NCI-H2227 (cell line): ENCODE data around the gene SHROOM3.
A peak's percentile ranks its signal among the peaks of the same experiment; 100 is the strongest.
"Not testable (repeated sequence)": the region's sequence is repeated elsewhere in the genome, so short reads cannot be mapped to it uniquely, and the experiment has no call there.

Source experiments
- DNase-seq: peaks from one replicate; lab custom pipeline; 2025; ENCODE audit not compliant: unreplicated experiment; lab: John Stamatoyannopoulos, UW

SHROOM3 gene

DNA sequence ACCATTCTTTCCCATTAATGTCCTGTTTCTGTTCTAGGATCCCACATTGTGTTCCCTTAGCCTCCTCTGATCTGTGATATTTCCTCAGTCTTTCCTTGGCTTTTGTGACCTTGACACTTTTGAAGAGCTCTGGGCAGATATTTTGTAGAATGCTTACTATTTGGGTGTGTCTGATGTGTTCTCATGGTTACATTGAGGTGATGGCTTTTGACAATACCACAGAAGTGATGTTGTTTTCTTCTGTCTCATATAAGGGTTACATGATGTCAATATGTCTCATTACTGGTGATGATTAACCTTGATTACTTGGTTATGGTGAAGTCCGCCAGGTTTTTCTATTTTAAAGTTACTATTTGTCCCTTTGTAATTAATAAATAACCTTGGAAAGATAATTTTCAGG lies 279.2 kb downstream of the SHROOM3 start:
- DNase-seq, result no peak

DNA sequence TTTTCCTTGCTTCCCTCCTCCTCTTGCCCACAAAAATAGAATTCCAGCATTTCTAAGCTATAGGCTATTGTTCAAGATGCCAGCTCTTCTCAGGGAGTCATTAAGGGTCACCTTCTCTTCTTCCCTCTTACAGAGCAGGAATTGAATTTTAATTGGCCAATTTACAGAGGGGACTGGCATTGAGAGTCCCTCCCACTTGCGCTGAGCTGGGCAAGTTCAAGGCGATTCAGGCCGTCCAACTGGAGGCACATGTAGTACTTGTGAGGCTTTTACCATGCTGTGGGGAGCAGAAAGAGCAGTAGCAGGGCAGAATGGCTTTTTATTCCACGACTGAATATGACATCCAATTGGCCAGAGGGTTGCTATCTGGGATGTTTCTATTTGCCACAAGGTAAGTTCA lies 281.0 kb downstream of the SHROOM3 start:
- DNase-seq, result peak; percentile 60

DNA sequence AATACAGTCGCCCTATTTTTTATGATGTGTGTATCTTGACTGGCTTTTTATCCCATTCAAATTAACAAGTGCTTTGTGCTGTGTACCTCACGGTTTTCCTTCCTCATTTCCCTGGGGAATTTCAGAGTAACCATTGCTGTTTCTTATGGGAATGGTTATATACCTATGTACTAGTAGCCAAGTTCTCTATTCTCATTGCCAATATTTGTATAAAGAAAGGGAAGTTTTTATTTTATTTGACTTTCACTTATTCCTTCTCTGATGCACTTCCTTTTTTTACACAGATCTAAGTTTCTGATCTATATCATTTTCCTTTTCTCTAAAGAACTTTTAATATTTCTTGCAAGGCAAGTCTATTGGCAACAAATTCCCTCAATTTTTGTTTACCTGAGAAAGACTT lies 281.6 kb downstream of the SHROOM3 start:
- DNase-seq, result no peak

DNA sequence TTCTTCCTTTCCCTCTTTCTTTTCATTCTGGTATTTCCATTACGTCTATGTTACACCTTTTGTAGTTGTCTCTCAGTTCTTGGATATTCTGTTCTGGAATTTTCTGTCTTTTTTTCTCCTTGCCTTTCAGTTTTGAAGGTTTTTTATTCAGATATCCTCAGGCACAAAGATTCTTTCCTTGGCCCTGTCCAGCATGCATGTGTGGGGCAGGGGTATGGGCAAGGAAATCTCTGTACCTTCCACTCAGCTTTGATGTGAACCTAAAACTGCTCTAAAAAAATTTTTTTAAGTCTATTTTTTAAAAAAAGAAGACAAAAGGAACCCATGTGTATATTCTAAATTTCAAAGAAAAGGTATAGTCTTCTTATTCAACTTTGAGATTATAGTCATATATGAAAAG lies 282.4 kb downstream of the SHROOM3 start:
- DNase-seq, result no peak

DNA sequence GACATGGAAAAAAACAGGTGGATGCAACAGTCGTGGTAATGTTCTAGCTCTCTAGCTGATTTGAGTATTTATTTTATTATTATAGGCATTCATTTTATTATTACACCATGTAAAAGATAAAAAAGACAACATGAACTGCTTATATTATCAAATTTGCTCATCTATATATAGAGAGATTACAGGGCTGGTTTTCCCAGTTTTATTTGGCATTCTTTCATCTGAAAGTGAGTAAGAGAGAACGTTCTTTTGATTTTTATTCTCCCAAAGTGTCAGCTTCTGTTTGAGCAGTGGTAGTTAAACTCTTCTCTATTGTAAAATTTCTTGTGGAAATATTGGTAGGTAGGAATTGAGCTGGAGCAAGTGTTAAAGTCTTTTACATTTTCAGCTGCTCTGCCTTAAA lies 283.0 kb downstream of the SHROOM3 start:
- DNase-seq, result no peak

DNA sequence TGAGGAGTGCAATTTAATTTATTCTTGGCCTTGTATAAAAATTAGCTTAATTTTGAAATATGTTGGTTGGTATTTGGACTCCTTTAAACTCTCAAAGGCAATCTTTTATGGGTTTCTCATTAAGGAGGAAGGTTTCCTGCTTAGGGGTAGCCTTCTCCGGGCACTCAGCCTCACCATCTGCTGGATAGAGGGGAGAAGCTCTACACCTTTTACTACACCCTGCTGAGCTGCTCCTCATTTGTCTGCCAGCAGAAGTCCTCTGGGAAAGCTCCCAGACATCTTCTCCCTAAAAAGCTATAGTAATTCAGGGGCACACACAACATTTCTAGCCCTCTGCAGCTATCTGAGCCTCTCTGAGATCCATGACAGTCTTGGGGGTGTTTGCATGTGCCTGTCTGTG lies 283.8 kb downstream of the SHROOM3 start:
- no peak for DNase-seq

DNA sequence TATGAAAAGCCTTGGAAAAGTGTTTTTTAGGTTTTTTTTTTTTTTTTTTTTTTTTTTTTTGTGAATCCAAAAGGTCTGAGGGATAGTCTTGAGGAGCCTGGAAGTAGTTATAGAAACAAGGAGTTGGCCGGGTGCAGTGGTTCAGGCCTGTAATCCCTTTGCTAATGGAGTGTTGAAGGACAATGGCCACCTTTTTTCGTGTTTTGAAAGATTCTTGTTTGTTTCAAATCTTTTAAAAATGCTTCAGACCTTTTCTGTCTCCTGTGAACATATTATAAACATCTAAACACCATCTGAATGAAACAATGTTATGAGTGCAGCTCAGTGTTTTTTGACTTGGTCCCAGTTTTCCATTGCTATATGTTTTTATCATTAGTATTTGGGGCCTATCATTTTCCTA lies 285.1 kb downstream of the SHROOM3 start:
- no peak for DNase-seq

DNA sequence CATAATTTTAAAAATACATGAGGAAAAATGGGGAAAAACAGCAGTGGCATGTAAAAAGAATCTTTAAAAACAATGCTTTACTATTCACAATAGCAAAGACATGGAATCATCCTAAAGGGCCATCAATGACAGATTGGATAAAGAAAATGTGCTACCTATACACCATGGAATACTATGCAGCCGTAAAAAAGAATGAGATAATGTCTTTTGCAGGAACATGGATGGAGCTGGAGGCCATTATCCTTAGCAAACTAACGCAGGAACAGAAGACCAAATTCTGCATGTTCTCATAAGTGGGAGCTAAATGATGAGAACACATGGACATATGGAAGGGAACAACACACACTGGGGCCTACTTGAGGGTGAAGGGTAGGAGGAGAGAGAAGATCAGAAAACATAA lies 287.1 kb downstream of the SHROOM3 start:
- not testable (repeated sequence) for DNase-seq

DNA sequence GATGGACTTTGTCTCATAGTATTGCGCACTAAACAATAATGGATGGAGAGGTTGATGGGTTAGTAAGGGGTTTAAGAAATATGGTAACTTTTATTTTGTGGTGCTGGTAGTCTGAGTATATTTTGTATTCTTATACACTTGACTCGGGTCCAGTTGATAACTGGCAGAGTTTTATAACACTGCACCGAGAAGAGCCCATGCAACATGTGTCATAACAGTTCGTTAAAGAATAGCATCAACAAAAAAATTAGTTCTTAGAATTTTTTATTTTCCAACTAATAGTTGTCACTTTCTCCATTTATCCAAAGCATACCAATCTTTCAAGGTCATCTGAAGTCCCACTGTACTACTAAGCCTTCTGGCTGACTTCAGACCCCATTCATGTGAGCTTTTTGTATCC lies 287.8 kb downstream of the SHROOM3 start:
- DNase-seq, result no peak

DNA sequence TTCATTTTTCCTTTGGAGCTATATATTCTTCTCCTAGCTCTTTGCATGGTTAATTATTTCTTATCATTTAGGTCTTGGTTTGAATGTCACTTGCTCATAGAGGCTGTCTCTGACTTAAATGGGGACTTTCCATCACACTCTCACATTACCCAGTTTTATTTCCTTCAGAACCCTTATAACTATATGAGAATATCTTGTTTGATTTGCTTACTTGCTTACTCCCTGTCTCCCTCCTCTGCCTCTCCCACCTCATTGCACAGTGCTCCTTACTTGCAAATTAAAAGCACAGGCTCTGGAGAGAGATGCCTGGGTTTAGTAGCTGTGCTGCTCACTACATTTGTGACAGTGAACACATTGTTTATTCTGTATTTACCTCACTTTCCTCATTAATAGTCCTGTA lies 288.3 kb downstream of the SHROOM3 start:
- no peak for DNase-seq

DNA sequence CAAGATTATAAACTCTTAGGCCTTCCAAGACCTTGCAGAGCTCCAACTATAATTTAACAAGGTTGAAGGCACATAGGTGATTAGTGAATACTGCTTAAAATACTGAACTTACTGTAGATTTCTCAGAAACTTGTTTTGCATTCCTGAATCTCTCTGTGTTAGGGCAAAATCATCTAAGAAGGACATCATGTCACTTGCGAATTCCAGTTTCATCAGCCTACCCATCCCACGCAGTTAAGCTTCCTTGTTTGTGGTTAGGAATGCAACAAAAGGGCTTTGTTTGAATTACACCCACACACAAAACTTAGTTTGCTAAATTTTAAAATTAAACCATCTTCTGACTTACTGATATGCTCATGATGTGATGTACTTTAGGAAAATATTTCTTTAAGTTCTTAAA lies 288.9 kb downstream of the SHROOM3 start:
- DNase-seq, result no peak

DNA sequence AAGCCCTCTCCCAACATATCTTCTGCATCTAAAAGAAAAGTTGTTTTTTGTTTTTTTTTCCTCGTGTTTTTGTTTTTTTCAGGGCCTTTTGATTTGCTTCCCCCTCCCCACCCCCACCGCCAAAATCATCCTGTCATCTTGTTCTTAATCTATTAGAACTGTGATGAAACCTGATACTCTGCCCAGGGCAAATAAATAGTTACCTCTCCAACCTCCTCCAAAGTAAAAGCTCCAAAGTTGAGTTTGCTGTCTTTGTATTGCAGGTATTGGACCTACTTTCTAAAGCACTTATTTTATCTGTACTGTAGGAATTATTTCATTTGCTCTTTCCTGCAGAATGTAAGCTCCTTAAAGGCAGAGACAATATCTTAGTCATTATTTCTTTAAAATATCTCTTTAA lies 290.0 kb downstream of the SHROOM3 start:
- DNase-seq, result no peak

DNA sequence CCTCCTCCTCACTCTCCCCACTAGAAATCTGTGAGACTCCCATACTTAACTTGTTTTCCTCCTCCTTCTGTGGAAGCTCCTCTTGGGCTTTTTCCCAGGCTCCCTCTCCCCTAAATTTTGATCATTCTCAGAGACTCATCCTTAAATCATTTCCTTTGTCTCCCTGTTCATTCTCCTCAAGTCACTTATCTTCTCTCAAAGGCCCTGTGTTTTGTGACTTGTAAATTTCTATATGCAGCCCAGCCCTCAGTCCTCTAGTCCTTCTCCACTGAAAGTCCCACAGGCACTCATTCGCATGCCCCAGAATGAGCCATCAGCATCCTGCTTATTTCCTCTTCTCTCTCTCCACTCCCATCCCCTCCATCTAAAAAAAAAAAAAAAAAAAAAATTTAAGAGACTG lies 291.1 kb downstream of the SHROOM3 start:
- DNase-seq, result no peak

DNA sequence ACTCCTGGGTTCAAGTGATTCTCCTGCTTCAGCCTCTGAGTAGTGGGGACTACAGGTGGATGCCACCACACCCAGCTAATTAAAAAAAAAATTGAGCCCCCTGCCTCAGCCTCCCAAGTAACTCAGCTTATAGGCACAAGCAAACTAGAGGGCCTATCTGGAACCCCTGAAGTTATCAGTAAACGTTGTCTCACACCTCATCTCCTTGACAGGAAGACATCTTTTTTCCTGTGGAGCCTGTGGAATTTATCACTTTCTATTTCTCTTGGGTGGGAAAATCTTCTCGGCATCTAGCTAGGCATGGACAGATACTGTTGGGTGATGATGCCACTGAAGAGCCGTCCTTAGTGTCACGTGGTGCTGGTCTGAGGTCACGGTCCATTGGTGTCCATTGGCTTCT lies 291.6 kb downstream of the SHROOM3 start:
- no peak for DNase-seq

DNA sequence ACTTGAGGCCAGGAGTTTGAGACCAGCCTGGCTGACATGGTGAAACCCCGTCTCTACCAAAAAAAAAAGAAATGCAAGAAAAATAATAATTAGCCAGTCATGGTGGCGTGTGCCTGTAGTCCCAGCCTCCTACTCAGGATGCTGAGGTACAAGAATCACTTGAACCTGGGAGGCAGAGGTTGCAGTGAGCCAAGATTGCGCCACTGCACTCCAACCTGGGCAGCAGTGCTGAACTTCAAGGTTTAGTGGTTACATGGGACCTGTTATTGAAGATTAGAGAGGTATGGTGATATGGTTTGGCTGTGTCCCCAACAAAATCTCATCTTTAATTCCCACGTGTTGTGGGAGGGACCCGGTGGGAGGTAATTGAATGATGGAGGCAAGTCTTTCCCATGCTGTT lies 292.9 kb downstream of the SHROOM3 start:
- not testable (repeated sequence) for DNase-seq

DNA sequence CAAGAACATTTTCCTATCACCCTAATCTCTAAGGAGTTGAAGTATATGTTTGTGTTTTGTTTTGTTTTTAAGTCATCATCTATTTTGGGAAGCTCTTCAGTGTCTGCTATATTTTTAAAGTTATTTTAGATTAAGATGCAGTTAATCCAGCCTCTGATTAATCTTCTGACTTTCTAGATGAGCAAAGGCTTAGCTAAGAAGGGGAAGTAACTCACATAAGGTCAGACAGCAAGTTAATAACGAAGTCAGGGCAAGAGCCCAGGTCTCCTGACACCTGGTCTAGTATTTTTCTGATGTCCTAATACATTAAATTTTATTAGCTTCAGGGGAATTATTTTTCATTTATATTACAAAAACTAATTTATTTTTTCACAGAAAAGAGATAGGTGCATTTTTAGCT lies 294.4 kb downstream of the SHROOM3 start:
- DNase-seq, result no peak

DNA sequence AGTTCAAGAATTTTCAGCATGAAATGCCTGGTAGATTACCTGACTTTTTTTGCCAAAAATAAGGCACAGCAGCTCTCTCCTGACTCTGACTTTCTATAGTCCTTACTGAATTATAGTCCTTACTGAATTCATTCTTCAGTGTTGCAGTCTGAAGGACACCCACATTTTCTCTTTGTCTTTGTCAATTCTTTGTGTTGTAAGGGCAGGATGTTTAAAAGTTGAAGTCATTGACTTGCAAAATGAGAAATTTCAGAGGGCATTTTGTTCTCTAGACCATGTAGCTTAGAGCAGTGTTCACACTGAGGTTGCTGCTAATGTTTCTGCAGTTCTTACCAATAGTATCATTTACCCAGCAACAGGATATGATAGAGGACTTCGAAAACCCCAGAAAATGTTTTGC lies 295.0 kb downstream of the SHROOM3 start:
- DNase-seq, result no peak

DNA sequence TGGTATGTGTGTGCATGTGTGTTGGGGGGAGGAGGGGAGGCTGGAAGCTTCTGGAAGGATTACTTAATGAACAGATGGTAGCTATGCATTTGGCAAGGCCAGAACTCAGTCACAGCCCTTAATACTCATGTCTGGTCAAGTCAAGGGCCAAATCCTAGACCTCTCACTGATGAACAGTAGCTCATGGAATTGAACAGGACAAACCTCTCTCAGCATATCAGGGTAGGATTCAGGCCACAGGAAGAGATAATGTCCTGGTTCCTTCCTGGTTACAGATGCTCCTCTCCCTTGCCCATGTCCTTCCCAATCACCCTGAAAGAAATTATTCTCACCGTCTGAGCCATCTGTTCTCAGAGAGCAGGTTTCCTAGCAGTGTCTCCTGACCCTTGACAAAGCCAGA lies 297.2 kb downstream of the SHROOM3 start:
- DNase-seq, result no peak

DNA sequence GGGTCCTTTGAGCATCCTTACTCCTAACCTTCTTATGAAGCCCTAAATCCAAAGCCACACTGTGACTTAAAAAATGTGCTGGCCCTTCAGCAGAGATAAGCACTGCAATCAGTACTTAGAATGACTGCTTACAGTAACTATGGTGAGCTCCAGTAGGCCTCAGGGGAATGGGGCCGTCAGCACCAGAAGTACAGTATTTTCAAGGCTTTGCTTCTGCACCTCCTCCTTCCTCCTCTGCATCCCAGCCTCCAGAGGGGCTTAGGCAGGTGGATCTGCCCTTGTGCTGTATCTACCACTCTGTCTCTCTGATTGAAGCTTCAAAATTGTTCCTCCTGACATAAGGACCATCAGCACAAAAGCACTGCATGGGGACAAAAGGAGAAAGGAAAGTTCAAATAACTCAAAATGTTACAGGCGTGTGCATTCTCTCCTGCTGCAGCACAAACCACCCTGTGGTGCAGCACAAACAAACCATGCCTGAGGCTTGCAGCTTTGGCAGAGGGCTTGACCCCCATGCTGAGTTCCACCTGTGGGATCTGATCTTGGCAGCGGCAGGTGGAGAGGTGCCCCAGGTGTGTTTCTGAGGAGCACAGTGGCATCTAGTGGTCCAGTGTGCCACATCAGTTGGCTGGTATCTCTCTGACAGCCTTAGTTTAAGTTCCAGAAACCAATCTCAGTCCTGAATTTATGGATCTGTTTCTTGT lies 298.2 kb downstream of the SHROOM3 start:
- no peak for DNase-seq

DNA sequence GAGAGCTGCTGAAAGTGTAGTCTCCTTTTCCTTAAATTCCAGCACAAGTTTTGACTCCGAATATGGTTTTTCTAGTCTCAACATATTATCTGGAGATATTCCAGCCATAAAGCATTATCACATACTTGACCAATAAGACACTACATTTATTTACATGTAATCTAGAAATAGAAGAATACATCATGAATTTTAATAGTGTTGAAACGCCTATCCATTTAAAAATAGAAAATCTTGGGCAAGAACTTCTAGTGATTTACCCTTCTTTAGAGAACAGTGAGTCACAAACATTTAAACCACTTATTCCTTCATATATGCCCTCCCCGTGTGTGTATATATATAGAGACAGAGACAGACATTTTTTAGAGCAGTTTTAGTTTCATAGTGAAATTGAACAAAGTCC lies 301.4 kb downstream of the SHROOM3 start:
- DNase-seq, result no peak

DNA sequence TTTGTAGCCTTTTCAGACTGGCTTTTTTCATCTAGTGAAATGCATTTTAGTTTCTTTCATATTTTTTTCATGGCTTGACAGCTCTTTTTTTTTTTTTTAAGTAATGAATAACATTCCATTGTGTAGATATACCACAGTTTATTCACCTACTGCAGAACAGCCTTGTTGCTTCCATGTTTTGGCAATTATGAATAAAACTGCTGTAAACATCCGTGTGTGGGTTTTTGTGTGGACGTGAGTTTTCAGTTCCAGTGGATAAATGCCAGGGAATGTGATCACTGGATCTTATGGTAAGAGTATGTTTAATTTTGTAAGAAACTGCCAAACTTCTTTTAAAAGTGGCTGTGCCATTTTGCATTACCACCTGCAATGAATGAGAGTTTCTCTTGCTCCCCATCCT lies 302.2 kb downstream of the SHROOM3 start:
- DNase-seq, result no peak

DNA sequence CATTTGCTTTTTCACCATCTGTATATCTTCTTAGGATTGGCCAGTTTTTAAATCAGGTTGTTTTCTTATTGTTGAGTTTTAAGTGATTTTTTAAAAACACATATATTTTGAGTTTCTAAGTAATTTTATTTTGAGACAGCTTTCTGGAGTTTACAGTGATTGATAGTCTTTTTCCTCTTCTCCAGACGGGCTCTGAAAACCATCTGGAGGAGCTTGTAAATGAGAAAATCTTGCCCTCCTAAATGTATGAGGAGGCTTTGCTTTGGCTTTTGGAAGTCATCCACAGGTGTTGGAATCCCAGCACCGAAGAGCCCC lies 302.7 kb downstream of the SHROOM3 start:
- DNase-seq, result no peak

DNA sequence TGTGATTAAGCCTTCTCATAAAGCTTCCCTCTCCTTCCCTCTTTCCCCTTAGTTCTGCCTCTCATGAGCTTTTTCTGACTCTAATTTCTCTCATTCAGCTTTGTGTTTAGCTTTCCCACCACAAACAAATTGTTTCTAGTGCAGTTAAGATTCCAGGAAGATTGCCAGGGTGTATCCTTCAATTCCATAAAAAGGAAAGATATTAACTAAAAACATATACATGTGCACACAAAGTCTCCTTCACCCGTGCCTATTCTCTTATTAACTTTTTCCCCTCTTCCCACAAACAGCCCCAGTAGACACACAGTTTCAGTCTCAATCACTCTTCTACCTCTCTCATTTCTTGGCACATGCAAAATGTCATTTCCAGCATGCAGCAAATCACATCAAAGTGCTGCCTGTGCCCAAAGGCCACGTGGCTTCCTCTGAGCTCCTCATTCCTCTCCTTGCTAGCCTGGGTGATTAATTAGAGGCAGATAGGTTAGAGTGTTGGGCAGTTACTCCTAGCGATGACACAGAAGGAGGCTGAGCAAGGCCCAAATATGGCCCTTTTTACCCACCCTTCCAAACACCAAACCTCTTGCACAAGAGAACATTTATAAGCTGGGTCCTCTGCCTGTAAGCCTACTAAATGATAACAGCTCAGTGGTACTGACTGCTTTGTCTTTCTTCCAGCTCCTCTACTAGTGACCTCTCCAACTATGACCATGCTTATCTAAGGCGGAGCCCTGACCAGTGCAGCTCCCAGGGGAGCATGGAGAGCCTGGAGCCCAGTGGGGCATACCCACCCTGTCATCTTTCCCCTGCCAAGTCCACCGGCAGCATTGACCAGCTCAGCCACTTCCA lies 303.3 kb downstream of the SHROOM3 start:
- DNase-seq, result no peak
